Thyroid gland (tissue), 4 donors: ENCODE data around the gene WDR7.

Experiments used
- CTCF ChIP-seq, 6 experiments: fragments of 200-600 bp in 3 of 6; fragments of 450-650 bp in 3 of 6; sonication (generic) in 3 of 6; IDR thresholded peaks; one replicate each; pipeline ENCODE4 v1.5.1; 2016 to 2019; ENCODE audit warnings: antibody characterized with exemption in 6 of 6, mild to moderate bottlenecking in 2 of 6, inconsistent platforms in 1 of 6, moderate library complexity in 1 of 6
- POLR2A ChIP-seq, 2 donors: fragments of 450-650 bp; IDR thresholded peaks; one replicate each; pipeline ENCODE4 v1.6.1; 2017; ENCODE audit warnings: antibody characterized with exemption in 2 of 2, mild to moderate bottlenecking in 2 of 2, moderate library complexity in 1 of 2

- TF ChIP-seq CTCF (IDR thresholded peaks at IDR 0.05) (no peak), POLR2A (IDR thresholded peaks at IDR 0.05) (no peak)
Measured at GRCh38 chr18:56728741-56729140, 77.6 kb downstream of the WDR7 start.
